ENCODE results near the gene MAN1C1.
"Not testable (repeated sequence)": the region's sequence is repeated elsewhere in the genome, so short reads cannot be mapped to it uniquely, and the experiment has no call there.

MAN1C1 gene

DNA sequence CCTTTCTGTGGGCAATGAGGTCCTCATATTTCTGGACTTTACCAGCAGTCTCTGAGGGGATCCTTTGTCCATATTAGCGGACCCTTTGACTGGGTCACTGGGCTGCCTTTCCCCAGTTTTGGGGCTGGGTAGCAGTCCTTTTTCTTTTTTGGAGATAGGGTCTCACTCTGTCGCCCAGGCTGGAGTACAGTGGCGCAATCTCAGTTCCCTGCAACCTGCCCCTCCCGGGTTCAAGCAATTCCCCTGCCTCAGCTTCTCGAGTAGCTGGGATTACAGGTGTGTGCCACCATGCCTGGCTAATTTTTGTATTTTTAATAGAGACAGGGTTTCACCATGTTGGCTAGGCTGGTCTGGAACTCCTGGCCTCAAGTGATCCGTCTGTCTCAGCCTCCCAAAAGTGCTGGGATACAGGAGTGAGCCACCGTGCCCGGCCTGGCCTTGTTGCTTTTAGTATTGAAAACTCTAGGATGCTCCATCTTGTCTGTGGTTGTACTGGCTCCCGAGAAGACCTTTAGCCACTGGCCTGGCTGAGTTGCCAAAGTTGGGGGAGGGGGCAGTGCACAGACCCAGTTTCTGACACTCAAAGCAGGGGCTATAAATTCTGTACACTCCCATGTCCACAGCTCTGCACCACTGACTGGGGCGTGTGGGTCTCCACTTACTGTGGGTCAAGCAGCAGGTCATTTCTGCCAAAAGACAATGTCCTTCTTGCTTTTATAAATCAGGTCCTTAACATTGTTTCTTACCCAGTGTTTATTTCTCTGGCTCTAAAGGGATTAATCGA is 33.1 kb downstream of the MAN1C1 start:
- Histone ChIP-seq H3K4me3 (no peak overlapping the region), H3K27ac (no peak overlapping the region)

DNA sequence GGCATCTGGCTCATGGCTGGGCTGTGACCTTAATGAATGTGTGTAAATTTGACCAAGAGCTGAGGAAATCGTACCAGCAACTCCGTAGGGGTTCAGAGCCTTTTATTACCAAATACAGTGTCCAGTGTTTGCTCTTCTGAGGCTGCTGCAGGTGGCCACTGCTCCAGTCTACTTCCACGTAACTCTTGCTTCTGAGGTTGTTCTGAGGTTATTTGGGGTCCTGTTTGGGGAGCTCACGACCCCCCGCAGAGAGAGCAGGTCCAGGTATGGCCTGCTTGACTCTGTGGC is 33.6 kb downstream of the MAN1C1 start:
- H3K4me3 ChIP-seq: no peak overlapping the region
- H3K27ac ChIP-seq: no peak overlapping the region

DNA sequence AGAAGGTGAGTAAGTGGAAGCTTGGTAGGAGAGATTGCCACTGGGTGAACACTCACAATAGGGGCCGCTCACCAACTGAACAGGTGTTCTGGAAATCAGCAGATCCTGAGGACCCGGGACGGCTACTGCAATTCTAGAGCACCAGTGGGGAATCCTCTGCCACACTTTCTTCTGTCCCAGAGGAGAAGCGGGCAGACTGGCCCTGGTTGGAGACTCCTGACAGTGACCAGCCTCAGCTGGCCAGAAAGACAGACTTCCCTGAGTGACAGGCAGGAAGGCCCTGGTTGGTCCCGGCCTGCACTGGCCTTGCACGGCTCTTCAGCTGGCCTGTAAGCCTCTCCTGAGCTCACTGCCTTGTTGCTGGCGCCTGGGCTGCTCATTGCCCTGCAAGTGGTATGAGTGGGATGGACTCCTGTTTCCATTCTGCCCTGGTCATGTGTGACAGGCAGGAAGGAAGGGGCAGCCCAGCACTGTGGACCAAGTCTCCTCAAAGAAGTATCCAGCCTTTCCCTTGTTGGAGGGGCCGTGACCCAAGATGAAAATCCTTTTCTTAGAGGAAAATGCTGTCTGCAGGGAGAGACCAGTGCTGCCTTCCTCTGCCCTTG is 34.5 kb downstream of the MAN1C1 start:
- Histone ChIP-seq H3K4me3 (no peak overlapping the region), H3K27ac (no peak overlapping the region)

DNA sequence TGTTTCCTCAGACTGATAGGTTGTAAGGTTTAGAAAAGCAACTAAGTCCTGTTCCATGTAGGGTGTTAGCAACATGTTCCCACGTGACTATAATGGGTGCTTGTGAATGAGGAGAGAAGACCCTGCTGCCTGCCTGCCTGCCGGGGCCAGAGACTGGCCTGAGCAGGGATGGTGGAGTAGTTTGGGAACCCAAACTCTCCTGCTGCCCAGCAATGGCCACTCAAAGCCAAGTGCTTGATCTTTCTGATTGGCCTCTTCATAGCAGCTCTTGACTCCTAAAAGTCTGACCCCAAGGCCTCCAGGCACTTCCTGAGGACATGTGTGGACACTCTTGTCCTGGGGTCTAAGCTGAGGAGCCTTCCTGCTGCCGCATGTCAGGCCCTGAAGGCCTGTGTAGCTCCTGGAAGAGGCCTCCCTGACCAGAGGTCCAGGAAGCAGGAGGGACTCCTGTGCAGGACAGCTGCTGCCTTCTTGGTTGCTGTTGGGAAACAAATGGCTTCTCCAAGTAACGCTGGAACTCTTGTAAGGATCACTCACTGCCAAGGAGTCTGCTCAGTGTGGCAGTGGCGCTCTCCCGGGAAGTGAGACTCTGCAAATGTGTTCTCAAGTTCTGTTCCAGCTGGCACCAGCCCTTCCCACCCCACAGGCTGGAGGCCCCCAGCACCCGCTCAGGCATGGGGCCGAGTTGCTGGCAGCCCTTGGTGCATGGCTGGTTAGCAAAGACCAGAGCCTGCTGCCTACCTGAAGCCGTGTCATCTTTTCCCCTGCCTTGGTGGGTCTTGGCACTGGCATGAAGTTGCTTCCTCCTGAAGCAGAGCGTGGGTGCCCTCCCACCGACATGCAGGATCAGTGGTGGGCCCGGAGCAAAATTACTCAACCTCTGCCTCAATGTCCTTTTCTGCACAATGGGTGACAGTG is 35.5 kb downstream of the MAN1C1 start:
- H3K4me3 ChIP-seq: no peak overlapping the region
- no peak overlapping the region for H3K27ac ChIP-seq

DNA sequence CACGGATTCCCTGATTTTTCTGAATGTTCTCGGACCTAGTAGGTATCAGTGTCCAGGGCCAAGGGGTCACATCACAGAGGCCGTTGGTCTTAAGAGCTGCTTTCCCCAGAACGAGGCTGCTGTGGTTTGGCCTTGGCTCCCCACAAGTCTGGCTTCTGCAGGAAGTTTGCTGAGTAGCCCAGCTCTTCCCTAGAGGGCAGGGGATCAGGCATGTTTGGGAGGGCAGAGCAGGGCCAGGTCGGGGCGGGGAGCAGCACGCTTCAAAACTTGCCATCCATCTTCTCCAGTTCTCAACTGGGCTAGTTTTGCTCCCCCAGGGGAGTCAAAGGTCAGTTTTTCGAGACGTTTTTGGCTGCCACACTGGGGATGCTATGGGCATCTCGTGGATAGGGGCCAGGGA is 37.0 kb downstream of the MAN1C1 start:
- Histone ChIP-seq H3K4me3 (no peak overlapping the region), H3K27ac (no peak overlapping the region)

DNA sequence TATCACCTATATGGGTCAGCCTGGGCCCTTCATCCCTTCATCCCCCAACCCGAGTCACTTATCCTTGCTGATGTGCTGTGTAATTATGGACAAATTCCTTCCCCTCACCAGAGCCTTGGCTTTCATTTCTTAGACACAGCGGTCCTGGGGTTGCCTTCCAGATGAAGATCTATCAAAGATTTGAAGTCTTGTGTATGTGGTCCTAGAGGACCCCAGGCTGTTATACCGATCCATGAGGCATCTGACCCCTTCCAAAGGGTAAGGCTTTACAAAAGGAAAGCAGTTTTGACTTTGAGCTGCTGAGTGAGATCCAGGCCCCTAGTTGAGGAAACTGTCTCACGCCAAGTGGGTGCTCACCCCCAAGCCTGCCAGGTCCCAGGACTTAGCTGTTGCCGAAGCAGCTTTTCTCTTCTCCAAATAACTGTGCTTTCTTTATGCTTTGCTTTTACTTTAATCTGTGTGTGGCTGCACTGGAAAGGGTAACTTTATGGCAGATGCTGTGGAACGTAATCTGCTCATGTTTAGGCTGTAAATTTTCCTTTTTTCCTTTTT is 37.6 kb downstream of the MAN1C1 start:
- no peak overlapping the region for H3K27ac ChIP-seq
- H3K4me3 ChIP-seq: no peak overlapping the region

DNA sequence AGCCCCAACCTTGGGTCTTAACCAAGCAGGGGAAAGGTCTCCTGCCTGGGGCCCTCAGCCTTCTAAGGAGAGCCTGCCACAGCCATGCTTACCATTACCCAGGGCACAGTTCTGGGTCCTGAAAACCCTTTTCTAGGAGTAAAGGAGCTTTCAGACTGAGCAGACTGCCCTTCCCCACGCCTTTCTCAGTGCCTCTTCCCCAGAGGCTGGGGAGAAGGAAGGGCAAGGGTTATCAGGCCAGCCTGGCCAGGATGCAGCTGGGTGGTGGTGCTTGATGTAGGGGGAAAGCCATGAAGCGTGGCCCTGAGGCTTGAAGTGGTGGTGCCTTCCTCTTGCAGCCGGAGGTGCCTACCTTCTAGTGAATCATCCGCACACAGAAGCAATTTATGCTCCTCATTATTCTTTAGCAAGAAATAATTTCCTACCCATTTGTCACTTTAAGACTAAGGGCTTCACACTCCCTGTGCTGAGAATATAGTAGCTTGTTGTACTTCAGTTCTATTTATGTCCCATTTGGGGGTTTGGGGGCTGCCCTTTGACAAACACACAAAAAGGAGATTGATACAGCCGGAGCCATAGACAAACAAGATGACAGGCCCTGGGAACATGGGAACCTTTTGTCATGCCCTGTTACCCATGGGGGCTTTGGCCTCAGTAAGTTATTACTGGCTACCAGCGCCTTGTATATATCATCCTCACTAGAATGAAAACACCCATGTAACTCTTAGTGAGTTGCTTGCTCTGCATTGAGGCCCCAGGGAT is 40.7 kb downstream of the MAN1C1 start:
- Histone ChIP-seq H3K4me3 (no peak overlapping the region), H3K27ac (no peak overlapping the region)

DNA sequence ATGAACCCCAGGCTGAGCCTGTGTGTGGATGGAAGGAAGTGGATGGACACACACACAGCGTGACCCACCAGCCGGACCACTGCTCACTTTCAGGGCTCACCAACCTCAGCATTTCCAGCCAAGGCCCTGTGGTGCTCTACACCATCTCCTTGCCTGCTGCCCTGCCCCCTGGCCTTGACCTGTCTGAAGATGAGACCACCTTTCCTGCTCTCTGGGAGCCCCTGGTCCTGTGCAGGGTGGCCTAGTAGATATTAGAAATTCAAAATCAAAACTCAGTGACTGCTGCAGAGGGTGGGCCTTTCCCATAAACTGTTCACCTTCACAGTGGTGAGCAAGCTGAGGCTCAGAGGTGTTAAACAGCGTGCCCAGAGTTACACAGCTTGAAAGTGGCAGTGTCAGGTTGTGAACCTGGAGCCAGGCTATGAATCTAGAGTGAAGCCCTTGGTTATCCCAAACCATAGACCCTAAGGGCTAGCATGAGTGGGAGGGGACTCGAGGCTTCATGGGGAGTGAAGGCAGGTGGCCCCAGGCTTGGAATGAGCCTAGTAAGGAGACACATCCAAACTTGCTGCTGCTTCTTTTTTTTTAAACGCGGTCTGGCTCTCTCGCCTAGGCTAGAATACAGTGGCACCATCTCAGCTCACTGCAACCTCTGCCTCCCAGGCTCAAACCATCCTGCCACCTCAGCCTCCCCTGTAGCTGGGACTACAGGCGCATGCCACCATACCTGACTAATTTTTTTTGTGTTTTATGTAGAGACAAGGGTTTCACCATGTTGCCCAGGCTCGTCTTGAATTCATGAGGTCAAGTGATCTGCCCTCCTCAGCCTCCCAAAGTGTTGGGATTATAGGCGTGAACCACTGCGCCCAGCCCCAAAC is 41.5 kb downstream of the MAN1C1 start:
- no peak overlapping the region for H3K27ac ChIP-seq
- H3K4me3 ChIP-seq: no peak overlapping the region

DNA sequence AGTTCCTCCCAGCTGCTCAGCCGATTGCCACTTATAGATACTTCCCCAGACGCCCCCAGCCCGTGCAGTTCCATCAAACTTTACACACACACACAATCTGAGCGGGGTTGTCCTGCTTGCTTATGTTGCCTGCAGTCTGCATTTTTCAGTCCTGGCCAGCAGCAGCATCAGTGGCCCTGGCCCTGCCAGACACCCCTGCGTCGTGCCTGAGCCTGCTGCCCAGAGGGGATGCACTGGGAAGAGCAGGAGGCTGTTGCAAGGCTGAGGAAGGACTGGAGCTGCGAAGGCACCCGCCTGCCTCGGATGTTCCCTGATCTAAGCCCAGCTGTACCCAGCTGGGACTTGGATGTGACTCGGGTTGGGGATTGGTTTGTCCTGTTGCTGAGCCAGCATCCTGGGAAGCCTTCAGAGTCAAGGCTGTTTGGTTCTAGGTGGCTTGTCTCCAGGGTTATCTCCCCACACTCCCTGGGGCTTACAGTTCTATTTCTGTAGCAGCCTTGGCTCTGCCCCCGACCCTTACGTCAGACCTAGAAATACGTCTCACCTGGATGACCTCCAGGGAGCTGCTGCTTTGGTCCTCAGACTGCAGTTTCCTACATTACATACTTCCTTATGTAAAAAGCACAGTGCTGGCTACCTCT is 42.3 kb downstream of the MAN1C1 start:
- H3K4me3 ChIP-seq: no peak overlapping the region
- no peak overlapping the region for H3K27ac ChIP-seq

DNA sequence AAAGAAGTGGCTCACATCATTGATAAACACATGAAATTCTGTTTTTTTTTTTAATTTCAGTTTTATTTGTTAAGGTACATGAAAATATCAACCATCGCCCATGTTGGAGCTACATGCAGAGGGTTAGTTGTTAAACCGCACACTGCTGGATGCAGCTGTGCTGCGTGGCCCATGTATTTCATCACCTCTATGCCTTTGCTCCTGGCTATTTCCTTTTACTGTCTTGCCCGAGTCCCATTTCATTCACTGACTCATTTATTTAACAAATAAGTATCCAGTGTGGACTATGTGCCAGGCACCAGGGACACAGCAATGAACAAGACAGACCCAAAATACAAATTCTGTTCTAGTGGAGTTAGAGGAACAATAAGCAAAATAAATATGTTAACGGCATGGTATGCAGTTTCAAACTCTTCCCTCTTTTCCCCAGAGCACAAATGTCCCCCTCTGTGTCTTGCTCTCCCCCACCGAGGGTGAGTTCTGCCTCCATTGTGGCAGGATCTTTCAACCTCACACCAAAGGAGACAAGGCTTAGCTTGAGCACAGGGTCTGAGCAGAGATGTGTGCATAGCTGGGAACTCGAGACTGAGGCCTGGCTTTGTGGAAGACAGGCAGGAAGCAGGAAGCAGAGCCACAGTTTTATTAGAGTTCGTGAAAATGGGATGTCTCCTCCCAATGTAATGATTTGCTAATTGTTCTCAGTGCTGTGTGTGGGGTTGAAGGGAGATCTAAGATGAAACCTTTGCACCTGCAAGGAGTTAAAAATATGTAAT is 44.6 kb downstream of the MAN1C1 start:
- Histone ChIP-seq H3K27ac (no peak overlapping the region), H3K4me3 (no peak overlapping the region)

DNA sequence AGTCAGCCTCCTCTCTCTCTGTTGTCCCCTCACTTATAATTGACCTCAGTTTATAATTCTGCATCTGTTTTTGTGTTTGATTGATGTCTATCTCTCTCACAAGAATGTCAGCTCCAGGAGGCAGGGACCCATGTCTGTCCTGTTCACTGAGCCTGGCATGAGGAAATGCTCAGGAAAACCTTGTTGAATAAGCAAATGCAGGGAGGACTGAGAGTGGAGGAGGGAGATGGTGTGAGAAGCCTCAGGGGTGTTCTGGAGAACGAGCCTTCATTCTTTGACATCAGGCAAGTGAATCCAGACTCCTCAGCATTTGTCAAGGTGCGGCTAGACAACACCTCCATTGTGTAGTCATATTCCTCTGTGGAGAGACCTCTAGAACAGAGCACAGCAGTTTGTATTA is 45.5 kb downstream of the MAN1C1 start:
- Histone ChIP-seq H3K4me3 (no peak overlapping the region), H3K27ac (no peak overlapping the region)

DNA sequence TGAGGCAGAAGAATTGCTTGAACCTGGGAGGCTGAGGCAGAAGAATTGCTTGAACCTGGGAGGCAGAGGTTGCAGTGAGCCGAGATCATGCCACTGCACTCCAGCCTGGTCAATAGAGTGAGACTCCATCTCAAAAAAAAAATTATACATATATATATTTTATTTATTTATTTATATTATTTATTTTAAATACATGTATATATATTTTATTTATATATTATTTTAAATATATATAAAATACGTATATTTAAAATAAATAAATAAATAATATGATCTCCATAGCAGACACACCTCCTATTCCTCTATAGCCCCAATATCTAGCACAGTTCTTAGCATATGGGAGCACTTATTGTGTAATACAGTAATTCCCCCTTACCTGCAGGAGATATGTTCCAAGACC is 46.4 kb downstream of the MAN1C1 start:
- H3K4me3 ChIP-seq, H3K27ac ChIP-seq: not testable (repeated sequence)

DNA sequence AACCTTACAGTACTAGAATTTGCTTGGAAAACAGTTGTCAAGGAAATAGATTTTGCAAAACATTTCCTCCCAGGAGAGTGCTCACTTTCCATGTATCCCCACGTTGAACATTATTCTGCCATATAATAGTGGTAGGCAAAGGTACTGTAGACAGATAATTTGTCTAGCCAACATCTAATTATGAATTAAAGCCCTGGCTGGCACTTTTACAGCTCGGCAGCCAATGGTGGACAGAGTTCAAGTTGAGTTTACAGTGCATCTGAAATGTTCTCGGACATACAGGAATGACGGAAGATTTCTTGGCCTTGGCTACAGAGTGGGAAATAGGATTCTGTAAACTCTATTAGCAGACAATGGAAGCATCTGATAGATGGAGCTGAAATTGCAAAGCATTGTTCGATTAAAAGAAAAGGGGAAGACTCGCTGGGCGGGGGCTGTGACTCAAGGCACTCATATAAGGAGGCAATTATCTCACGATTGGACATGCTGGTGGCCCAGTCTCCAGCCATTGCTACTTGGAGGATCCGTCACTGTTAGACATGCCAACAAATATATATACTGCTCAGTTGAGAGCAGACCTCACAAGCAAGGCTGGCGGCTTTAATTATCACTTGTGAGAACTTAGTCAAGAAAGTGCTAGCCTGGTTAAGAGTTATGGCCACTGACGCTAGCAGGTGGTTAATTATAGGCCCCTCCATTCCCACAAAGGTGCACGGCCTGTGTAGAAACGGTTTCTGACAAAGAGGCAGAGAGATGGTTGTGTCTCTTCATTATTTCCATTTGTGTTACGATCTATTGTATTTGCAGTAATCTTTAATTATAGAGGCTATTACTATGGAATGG is 48.0 kb downstream of the MAN1C1 start:
- Histone ChIP-seq H3K27ac (no peak overlapping the region), H3K4me3 (no peak overlapping the region)

DNA sequence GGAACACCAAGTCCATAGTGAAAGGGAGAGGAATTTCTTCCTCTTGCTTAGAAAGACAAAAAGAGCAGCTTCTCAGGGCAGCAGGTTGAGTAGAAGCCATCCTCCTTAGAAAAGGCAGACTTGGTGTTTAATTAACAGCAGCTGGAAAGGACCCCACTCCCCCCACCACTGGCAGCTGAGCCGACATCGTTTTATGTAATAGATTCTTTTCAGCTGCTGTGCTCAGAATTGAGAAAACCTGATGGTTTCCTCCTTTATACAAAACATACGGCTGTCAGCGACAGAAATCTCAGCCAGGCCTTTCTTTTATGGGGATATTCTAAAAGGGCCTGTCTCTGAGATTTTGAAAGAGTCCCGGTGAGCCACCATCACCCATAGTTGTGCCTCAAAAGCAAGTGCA is 49.9 kb downstream of the MAN1C1 start:
- H3K4me3 ChIP-seq: no peak overlapping the region
- H3K27ac ChIP-seq: no peak overlapping the region

DNA sequence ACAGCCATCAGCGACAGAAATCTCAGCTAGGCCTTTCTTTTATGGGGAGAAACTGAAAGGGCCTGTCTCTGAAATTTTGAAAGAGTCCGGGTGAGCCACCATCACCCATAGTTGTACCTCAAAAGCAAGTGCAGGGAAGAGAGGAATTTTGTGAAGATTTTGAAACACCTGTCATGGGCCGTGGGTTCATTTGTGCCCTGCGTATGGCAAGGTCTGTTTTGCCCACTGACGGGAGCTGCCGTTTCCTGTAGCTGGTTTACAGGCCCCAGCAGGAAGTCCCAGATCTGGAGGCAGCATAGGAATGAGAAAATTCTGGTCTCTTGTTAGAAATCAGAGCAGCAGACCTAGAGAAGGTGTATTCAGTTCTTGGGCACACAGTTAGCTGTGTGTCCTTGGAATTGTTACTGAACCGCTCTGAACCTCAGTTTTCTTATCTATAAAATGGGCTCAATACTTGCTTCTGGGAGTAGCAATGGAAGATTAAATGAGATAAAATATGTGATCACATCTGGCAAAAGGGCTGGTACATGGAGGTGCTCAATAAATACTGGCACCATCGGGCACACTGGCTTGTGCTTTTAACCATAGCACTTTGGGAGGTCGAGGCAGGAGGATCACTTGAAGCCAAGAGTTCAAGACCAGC is 52.5 kb downstream of the MAN1C1 start:
- Histone ChIP-seq H3K4me3 (no peak overlapping the region), H3K27ac (no peak overlapping the region)

DNA sequence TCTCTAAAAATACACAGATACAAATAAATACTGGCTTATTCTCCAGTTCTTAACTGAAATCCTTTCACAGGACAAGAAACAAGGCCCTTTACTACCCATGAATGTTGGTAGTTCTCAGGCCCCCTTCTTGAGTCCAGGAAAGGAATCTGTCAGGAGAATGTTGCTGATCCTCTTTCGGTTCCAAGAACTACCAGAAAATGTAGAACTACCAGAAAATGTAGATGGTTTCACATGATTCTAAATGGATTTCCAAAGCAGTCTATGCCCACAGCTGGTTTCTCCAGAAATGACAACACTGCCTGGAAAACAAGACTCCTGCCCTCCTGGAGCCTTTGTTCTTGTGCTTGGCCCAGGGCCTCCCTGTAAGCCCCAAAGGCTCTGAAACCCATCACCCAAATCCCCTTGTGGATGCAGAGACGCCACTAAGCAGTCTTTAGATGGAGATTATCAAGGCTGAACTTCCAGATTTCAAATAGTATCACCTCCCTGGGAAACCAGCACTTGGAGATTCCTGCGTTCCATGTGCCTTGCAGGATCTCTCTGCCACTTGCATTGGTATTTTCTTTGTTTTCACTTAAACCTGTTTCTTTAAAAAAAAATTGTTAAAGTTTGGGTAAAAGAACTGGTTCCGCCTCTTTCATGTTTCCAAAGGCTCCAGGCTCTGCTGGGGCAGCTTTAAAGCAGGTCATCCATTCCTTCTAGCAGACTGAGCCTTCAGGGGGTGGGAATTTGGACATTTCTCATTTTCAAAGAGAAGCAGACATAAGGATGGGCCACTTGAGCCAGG is 53.4 kb downstream of the MAN1C1 start:
- H3K4me3 ChIP-seq: no peak overlapping the region
- no peak overlapping the region for H3K27ac ChIP-seq
